ENCODE results near the gene PCDHGA8. TPM values are rescaled to one million over a fixed set of nuclear protein-coding genes. Genes with fewer than 3 reads are reported as not detected.
"Not testable (repeated sequence)": the region's sequence is repeated elsewhere in the genome, so short reads cannot be mapped to it uniquely, and the experiment has no call there.

The PCDHGA8 gene
- total RNA-seq, 6 donors from 2014 or later, result 0.66 to 8.4 (median 1.6) TPM

DNA sequence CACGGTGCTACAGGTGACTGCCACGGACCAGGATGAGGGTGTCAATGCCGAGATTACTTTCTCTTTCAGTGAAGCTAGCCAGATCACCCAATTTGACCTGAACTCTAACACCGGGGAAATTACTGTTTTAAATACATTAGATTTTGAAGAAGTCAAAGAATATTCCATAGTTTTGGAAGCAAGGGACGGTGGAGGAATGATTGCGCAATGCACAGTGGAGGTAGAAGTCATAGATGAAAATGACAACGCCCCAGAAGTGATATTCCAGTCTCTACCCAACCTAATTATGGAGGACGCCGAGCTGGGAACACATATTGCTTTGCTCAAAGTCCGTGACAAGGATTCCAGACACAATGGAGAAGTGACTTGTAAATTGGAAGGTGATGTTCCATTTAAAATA lies 3.8 kb upstream of the PCDHGA8 start:
- Histone ChIP-seq H3K36me3 (no peaks in the 10 kb centered on the region), H3K4me3 (no peak overlapping the region), H3K4me1 (no peaks in the 10 kb centered on the region), H3K27ac (no peak overlapping the region), H3K9me3 (peaks cover 43 to 89% (median 78%) of the 10 kb centered on the region in 4 donors), H3K27me3 (no peaks in the 10 kb centered on the region)
- 44 to 50% methylated on average over 10 of the region's 10 CpGs for WGBS, 2 donors
- no peak for DNase-seq
- no peak for TF ChIP-seq POLR2AphosphoS5 (IDR thresholded peaks at IDR 0.05)
- no peak for TF ChIP-seq EP300 (IDR thresholded peaks at IDR 0.05)
- TF ChIP-seq POLR2A (IDR thresholded peaks at IDR 0.05), result no peak
- TF ChIP-seq CTCF (IDR thresholded peaks at IDR 0.05), result no peak
- no peak for ATAC-seq (ENCODE audit: low FRiP score in 2 of 2)

DNA sequence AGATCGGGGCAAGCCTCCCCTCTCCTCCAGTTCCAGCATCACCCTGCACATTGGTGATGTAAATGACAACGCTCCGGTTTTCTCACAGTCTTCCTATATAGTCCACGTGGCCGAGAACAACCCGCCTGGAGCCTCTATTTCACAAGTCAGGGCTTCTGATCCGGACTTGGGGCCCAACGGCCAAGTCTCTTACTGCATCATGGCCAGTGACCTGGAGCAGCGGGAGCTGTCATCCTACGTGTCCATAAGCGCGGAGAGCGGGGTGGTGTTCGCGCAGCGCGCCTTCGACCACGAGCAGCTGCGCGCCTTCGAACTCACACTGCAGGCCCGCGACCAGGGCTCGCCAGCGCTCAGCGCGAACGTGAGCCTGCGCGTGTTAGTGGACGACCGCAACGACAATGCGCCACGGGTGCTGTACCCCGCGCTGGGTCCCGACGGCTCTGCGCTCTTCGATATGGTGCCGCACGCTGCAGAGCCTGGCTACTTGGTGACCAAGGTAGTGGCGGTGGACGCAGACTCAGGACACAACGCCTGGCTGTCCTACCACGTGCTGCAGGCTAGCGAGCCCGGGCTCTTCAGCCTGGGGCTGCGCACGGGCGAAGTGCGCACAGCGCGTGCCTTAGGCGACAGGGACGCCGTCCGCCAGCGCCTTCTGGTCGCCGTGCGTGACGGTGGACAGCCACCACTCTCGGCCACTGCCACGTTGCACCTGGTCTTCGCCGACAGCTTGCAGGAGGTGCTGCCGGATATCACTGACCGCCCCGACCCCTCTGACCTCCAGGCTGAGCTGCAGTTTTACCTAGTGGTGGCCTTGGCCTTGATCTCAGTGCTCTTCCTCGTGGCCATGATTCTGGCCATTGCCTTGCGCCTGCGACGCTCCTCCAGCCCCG lies 3.0 kb upstream of the PCDHGA8 start:
- Histone ChIP-seq H3K36me3 (no peaks in the 10 kb centered on the region), H3K27me3 (no peaks in the 10 kb centered on the region), H3K4me3 (no peak overlapping the region), H3K4me1 (no peaks in the 10 kb centered on the region), H3K27ac (no peak overlapping the region), H3K9me3 (peaks cover 43 to 89% (median 79%) of the 10 kb centered on the region in 4 donors)
- ATAC-seq (ENCODE audit: low FRiP score in 2 of 2) (peak in 1 of 2 donors; percentile 54), DNase-seq (no peak)
- WGBS, 2 donors, result 47% methylated on average over 24 to 69 of the region's 77 CpGs
- no peak for TF ChIP-seq POLR2A (IDR thresholded peaks at IDR 0.05)
- TF ChIP-seq EP300 (IDR thresholded peaks at IDR 0.05), result no peak
- TF ChIP-seq POLR2AphosphoS5 (IDR thresholded peaks at IDR 0.05), result no peak
- no peak for TF ChIP-seq CTCF (IDR thresholded peaks at IDR 0.05)

DNA sequence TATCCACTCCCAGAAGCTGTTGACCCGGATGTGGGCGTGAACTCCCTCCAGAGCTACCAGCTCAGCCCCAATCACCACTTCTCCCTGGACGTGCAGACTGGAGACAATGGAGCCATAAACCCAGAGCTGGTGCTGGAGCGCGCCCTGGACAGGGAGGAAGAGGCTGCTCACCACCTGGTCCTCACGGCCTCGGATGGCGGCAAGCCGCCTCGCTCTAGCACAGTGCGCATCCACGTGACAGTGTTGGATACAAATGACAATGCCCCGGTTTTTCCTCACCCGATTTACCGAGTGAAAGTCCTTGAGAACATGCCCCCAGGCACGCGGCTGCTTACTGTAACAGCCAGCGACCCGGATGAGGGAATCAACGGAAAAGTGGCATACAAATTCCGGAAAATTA lies 834 bp downstream of the PCDHGA8 start:
- Histone ChIP-seq H3K9me3 (peaks cover 30 to 88% (median 78%) of the 10 kb centered on the region in 4 donors), H3K4me3 (no peak overlapping the region), H3K4me1 (no peaks in the 10 kb centered on the region), H3K27me3 (no peaks in the 10 kb centered on the region), H3K27ac (no peak overlapping the region), H3K36me3 (no peaks in the 10 kb centered on the region)
- DNase-seq (no peak), ATAC-seq (ENCODE audit: low FRiP score in 2 of 2) (no peak)
- WGBS, 2 donors, result 35 to 44% methylated on average over 16 to 19 of the region's 21 CpGs
- no peak for TF ChIP-seq POLR2AphosphoS5 (IDR thresholded peaks at IDR 0.05)
- TF ChIP-seq POLR2A (IDR thresholded peaks at IDR 0.05), result no peak

DNA sequence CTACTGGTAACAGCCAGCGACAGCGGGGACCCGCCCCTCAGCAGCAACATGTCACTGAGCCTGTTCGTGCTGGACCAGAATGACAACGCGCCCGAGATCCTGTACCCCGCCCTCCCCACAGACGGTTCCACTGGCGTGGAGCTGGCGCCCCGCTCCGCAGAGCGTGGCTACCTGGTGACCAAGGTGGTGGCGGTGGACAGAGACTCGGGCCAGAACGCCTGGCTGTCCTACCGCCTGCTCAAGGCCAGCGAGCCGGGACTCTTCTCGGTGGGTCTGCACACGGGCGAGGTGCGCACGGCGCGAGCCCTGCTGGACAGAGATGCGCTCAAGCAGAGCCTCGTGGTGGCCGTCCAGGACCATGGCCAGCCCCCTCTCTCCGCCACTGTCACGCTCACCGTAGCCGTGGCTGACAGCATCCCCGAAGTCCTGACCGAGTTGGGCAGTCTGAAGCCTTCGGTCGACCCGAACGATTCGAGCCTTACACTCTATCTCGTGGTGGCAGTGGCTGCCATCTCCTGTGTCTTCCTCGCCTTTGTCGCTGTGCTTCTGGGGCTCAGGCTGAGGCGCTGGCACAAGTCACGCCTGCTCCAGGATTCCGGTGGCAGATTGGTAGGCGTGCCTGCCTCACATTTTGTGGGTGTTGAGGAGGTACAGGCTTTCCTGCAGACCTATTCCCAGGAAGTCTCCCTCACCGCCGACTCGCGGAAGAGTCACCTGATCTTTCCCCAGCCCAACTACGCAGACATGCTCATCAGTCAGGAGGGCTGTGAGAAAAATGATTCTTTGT lies 2.2 kb downstream of the PCDHGA8 start:
- not testable (repeated sequence) for H3K4me3 ChIP-seq; H3K27me3 ChIP-seq; ATAC-seq (ENCODE audit: low FRiP score in 2 of 2); H3K27ac ChIP-seq; H3K4me1 ChIP-seq; H3K36me3 ChIP-seq
- DNase-seq, result peak in 1 of 2 donors; percentile 68
- peaks cover 28 to 87% (median 78%) of the 10 kb centered on the region in 4 donors for H3K9me3 ChIP-seq
- 35 to 36% methylated on average over 17 to 32 of the region's 53 CpGs for WGBS, 2 donors

DNA sequence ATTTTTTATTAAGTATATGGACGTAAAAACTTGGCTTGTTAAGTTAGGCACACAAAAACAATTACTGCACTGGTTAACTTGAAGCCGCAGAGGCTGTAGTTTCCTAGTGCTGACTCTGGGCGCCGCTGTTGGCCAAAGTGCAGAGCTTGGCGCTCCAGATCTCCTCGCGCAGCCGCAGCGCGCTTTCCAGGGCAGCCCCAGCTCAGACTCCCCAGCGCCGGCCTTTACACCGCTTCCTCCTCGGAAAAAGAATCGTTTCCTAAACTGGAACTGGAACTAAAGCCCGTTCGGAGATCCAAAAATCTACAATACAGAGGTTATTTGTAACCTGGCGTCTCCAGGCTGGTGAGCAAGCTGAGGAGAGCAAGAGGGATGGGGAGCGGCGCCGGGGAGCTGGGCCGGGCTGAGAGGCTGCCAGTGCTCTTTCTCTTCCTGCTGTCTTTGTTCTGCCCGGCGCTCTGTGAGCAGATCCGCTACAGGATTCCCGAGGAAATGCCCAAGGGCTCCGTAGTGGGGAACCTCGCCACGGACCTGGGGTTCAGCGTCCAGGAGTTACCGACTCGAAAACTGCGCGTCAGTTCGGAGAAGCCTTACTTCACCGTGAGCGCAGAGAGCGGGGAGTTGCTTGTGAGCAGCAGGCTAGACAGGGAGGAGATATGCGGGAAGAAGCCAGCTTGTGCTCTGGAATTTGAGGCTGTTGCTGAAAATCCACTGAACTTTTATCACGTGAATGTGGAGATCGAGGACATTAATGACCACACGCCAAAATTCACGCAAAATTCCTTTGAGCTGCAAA lies 5.5 kb downstream of the PCDHGA8 start, which contains the start of gene PCDHGB5:
PCDHGB5 (plus strand) TSS at position 192 of the 796 bp plus-strand sequence; CDS start at position 373, 181 bp downstream.
- not testable (repeated sequence) for H3K27ac ChIP-seq, H3K36me3 ChIP-seq, H3K27me3 ChIP-seq, H3K4me1 ChIP-seq
- WGBS, 2 donors, result 6 to 13% methylated on average over 23 to 25 of the region's 43 CpGs
- H3K4me3 ChIP-seq, result peak within 1 kb of the TSS in 3 of 4 donors; percentile 33 to 43 (median 34)
- peaks cover 41 to 83% (median 76%) of the 10 kb centered on the region in 4 donors for H3K9me3 ChIP-seq
- DNase-seq (peak in 1 of 2 donors; percentile 47), ATAC-seq (ENCODE audit: low FRiP score in 2 of 2) (peak; percentile 80 to 87)
- TF ChIP-seq CTCF (IDR thresholded peaks at IDR 0.05), result peak in 5 of 6 experiments; percentile 19 to 57 (median 48)

All from upper lobe of left lung (tissue), 6 donors.